ENCODE results near the gene ALDH1L1. TPM values are rescaled to one million over a fixed set of nuclear protein-coding genes. Genes with fewer than 3 reads are reported as not detected.

ALDH1L1 gene
- total RNA-seq, 4 donors from 2014 or later = 43.5 to 108 (median 69.0) TPM

- H3K36me3 ChIP-seq = peaks cover 0 to 4% of the 10 kb centered on the region in 2 donors
- DNase-seq = peak in 1 of 2 donors; percentile 0
- in situ Hi-C loops (cut with MboI; ENCODE audit: low sequenced_read_pairs in 4 of 4) (loop anchor here in 1 of 4 donors (25.0 kb wide), 1 partner anchor 262 kb away; the partner anchor contains the start of gene CFAP100), intact Hi-C loops (cut with DNase I; ENCODE audit: low total_unique reads) (no loop called here)
- H3K27ac ChIP-seq = no peak overlapping the region
- H3K4me1 ChIP-seq = no peaks in the 10 kb centered on the region
- no peak for ATAC-seq
- TF ChIP-seq CTCF (IDR thresholded peaks at IDR 0.05 in 4 of 5, conservative IDR thresholded peaks at IDR 0.05 in 1 of 5) (no peak), POLR2A (IDR thresholded peaks at IDR 0.05) (no peak)
- H3K9me3 ChIP-seq = no peaks in the 10 kb centered on the region
- H3K27me3 ChIP-seq = no peaks in the 10 kb centered on the region
- no peak overlapping the region for H3K4me3 ChIP-seq
Observed at GRCh38 chr3:126125341-126125740, 55.0 kb downstream of the ALDH1L1 start.

GRCh38 chr3:126124896-126125295 is 55.5 kb downstream of the ALDH1L1 start:
- Histone ChIP-seq H3K9me3 (no peaks in the 10 kb centered on the region), H3K4me3 (no peak overlapping the region), H3K27me3 (no peaks in the 10 kb centered on the region), H3K36me3 (peaks cover 0 to 4% of the 10 kb centered on the region in 2 donors), H3K4me1 (peaks cover 0 to under 1% of the 10 kb centered on the region in 2 donors), H3K27ac (no peak overlapping the region)
- DNase-seq (peak in 1 of 2 donors; percentile 4), ATAC-seq (no peak)
- in situ Hi-C loops (cut with MboI; ENCODE audit: low sequenced_read_pairs in 4 of 4) = loop anchor here in 1 of 4 donors (25.0 kb wide), 1 partner anchor 262 kb away; the partner anchor contains the start of gene CFAP100
- intact Hi-C loops (cut with DNase I; ENCODE audit: low total_unique reads) = no loop called here
- TF ChIP-seq CTCF (IDR thresholded peaks at IDR 0.05 in 4 of 5, conservative IDR thresholded peaks at IDR 0.05 in 1 of 5) = no peak
- no peak for TF ChIP-seq POLR2A (IDR thresholded peaks at IDR 0.05)

- ATAC-seq (no peak), DNase-seq (peak; percentile 1 to 13)
- peaks cover 0 to under 1% of the 10 kb centered on the region in 2 donors for H3K36me3 ChIP-seq
- in situ Hi-C loops (cut with MboI; ENCODE audit: low sequenced_read_pairs in 4 of 4) = no loop called here
- no peak overlapping the region for H3K27ac ChIP-seq
- no peaks in the 10 kb centered on the region for H3K27me3 ChIP-seq
- TF ChIP-seq CTCF (IDR thresholded peaks at IDR 0.05 in 4 of 5, conservative IDR thresholded peaks at IDR 0.05 in 1 of 5) (no peak), POLR2A (IDR thresholded peaks at IDR 0.05) (no peak)
- intact Hi-C loops (cut with DNase I; ENCODE audit: low total_unique reads) = no loop called here
- peaks cover 1 to 6% of the 10 kb centered on the region in 2 donors for H3K4me1 ChIP-seq
- no peaks in the 10 kb centered on the region for H3K9me3 ChIP-seq
- no peak overlapping the region for H3K4me3 ChIP-seq
Observed at GRCh38 chr3:126124148-126124868, 56.1 kb downstream of the ALDH1L1 start.

GRCh38 chr3:126121632-126122031 is 58.8 kb downstream of the ALDH1L1 start:
- ATAC-seq (no peak), DNase-seq (peak in 1 of 2 donors; percentile 5)
- intact Hi-C loops (cut with DNase I; ENCODE audit: low total_unique reads) = no loop called here
- in situ Hi-C loops (cut with MboI; ENCODE audit: low sequenced_read_pairs in 4 of 4) = no loop called here
- Histone ChIP-seq H3K36me3 (no peaks in the 10 kb centered on the region), H3K9me3 (no peaks in the 10 kb centered on the region), H3K4me1 (peaks cover 8 to 12% of the 10 kb centered on the region in 2 donors), H3K4me3 (no peak overlapping the region), H3K27ac (peak overlapping the region in 1 of 4 donors; percentile 73), H3K27me3 (no peaks in the 10 kb centered on the region)
- TF ChIP-seq CTCF (IDR thresholded peaks at IDR 0.05 in 4 of 5, conservative IDR thresholded peaks at IDR 0.05 in 1 of 5) (no peak), POLR2A (IDR thresholded peaks at IDR 0.05) (no peak)
